Germinal center (tissue), 1 donor: ENCODE data around the gene CCNK.

Experiments used
- DNase-seq: peaks from one replicate; pipeline ENCODE4 v3.0.0; 2012; ENCODE audit warnings: mixed read lengths, low spot score

Gene CCNK

GRCh38 chr14:99519931-99520421, 38.8 kb downstream of the CCNK start:
- DNase-seq = no peak

- DNase-seq = no peak
These were observed 39.4 kb downstream of the CCNK start for GRCh38 chr14:99520571-99521081.

DNA sequence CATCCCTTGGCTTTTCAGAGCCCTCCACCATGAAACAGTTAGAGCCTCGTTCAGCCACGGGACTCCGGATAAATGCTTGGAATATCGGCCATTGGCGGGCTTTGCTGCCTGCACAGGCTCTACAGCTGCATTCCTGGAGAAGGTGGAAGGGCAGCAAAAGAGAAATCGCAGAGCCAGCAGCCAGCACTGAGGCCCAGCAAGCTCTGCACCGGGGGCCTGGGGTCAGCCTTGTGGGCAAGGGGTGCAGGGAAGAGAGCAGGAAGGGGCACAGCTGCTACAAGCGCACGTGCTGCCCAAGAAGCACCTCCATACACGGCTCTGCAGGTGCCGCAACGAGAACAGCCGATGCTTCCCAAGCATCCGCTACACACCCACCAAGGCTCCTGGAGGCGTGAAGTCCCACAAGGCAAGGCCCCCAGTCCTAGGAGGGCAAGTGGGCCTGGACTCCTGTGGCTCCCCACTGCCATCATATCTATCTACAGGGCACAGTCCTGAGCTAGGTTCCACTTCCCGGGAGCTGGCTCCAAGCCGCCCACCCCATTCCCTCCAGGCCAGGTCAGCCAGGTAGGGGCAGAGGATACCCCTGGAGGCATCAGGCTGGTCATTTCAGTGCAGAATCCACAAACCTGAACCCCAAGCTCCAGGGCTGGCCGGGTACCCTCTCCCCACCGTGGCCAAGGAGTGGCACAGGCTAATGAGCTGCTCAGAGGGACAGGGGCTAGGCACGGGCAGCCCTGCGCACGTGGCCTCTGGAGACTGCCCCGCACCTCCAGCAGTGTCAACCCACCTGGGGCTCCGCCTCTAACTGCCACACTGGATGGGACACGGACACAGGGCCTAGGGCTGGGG, 40.2 kb downstream of the CCNK start:
- DNase-seq = no peak

DNA sequence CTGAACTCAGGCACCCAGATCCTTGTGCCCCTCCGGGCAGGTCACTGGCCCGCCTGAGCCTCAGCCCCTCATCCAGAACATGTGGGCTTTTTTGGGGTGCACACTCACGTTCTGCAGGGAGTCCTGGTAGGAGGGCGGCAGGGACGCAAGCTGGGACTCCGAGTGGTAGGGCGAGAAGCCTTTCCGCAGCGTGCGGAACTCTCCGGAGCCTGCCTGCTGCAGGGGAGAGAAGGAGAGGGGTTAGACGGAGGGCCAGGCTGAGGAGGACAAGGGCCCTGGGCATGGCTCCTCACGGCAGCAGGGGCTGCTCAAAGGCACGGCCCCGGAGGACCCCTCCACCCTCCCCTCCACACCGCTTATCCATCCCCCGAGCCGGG, 40.8 kb downstream of the CCNK start:
- no peak for DNase-seq

GRCh38 chr14:99522457-99522891, 41.3 kb downstream of the CCNK start:
- DNase-seq = no peak

DNA sequence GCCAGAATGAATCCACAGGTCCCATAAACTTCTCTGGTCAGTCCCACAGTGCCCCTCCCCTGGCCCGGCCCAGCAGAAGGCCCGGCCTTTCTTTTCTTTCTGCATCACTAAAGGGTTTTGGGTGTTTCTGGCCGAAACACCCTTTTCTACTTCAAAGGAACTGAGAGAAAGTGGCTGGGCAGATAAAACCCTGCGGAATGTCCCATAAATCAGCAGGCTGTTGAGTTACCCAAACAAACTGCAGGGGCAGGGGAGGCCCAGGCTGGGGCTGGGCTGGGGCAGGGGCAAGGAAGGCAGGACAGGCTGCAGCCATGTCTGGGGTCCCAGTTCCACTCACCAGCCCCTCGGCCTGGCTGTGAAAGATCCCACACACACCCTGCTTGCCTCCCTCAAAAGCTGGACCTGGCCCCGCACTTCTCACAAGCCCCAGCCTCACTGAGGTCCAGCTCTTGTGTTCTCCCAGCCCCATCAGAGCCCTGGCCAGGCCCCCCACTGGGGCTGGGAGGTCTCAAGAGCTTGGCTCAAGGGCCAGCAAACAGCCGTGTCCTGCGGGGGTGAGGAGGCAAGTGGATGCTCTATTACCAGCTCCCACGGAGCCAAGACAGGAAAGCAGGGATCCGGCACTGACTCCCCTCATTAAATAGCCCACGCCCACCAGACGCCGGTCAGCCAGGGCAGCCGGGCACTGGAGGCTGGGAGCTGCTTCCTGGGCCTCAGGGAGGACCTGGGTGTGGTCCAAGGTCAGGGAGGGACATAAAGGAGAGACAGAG, 41.9 kb downstream of the CCNK start:
- DNase-seq = no peak

GRCh38 chr14:99523704-99524055, 42.5 kb downstream of the CCNK start:
- DNase-seq = no peak

- DNase-seq = no peak
These were observed 43.0 kb downstream of the CCNK start for GRCh38 chr14:99524091-99524661.

- no peak for DNase-seq
These were observed 43.8 kb downstream of the CCNK start for GRCh38 chr14:99524804-99525698.

- no peak for DNase-seq
These were observed 44.5 kb downstream of the CCNK start for GRCh38 chr14:99525699-99526080.

DNA sequence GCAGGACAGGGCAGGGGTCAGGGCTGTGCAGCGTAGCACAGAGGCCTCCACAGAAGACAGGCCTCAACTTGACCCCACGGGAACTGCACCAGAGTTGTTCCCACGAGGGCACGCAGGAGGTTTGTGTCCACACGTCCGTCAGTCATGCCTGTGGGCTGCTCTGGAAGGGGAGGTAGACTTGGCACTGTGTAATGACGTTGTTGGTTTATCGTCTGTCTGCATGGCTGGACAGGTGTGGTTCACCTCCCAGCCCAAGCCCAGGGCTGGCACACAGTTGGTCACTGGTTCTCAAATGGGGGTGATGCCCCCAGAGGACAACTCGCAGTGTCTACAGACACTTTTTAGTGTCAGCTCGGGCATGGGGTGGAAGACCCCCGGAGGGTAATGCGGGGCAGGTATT, 45.8 kb downstream of the CCNK start:
- no peak for DNase-seq

- DNase-seq = no peak
These were observed 46.3 kb downstream of the CCNK start for GRCh38 chr14:99527427-99528076.

GRCh38 chr14:99529899-99530298, 48.7 kb downstream of the CCNK start:
- DNase-seq = no peak

GRCh38 chr14:99530407-99531155, 49.4 kb downstream of the CCNK start:
- no peak for DNase-seq

DNA sequence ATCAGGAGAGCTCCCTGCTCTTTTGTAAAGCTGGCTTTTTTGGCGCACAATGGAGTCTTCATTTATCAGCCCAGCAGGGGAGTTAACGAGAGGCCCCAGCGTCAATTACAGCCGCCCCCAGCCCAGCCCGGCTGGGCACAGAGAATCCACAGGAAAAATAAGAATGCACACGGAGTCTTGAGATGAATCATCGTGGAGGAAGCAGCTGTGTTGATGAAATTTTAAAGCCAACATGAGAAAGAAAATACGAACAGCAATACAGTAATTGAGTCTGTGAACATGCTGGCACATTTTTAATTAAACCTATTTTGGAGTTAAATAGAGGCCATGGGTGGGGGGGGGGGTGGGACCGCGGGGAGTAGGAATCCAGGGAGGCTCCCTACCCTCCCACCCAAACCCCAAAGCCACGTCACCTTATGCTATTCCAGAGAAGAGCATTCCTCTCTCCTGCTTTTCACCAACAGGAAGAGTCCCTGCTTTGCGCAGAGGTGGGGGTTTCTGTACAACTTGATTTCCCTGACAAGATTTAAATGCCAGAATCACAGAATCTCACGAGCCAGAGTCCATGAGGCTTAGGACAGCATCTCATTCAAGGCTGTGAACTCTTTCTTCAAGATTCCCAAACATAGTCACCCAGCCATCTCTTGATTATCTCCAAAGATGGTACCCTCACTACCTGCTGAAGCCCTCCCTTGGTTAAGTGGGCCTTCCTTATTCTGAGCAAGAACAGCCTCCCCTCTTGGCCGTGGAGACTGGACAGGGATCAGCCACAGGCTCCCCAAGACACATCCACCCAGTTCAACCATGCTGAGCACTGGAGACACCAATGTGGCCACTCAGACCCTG, 50.3 kb downstream of the CCNK start:
- DNase-seq = no peak

DNA sequence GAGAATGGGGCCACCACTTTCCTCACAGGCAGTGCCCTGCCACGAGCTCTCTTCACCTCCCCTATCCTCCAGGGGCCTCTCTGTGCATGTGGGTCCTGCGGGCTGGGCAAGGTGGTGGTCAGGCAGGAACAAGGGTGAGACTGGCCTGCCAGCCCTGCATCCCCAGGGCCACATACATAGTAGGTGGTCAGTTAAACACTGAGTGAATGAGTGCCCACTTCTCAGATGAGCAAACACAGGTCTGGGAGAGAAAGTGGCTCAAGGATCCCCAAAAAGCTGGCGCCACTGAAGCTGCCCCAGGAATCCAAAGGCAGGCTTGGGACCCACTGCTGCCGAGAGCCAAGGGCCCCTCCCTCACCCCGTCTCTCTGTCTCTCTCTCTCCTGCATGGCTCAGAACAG, 51.1 kb downstream of the CCNK start:
- DNase-seq = no peak

DNA sequence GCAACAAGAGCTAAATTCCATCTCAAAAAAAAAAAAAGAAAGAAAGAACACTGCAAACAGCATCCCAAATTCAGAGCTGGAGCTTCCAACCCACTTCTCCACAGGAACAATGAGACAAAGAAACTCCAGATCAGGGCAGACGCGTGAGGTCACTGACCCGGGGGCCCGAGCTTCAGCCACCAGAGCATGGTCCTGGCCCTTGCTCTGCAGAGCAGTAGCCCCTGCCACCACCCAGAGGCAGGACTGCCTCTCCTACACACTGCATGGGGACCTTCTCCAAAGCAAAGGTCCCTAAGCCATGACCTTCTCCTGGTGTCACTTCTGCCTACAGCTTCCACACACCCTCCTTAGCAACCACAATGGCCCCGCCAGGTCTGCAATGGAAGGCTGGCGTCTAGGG, 53.1 kb downstream of the CCNK start:
- no peak for DNase-seq

- no peak for DNase-seq
These were observed 53.7 kb downstream of the CCNK start for GRCh38 chr14:99534863-99535262.

DNA sequence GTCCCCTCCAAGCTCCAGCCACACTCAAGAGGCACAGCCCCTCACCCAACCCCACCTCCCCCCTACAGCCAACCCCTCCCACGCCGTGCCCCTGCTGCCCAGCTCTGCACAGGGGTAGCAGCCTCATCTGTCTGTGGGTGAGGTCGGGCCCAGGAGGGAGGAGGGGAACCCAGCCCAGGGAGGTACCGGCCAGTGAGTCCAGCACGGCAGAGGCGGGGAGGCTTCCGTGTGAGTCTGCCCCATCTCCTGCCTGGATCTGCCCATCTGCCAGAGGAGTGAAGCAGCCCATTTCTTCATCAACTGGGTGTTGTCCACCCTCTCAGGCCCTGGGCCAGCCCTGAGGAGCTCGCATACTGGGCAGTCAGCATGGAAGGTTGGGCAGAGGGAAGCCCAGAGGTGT, 54.2 kb downstream of the CCNK start:
- no peak for DNase-seq
